NCI-H146 (cell line): ENCODE data around the gene ANGPT4.
"Not testable (repeated sequence)": the region's sequence is repeated elsewhere in the genome, so short reads cannot be mapped to it uniquely, and the experiment has no call there.

Experiments
- DNase-seq: peaks from one replicate; lab custom pipeline; 2025; lab: John Stamatoyannopoulos, UW

Gene ANGPT4

DNA sequence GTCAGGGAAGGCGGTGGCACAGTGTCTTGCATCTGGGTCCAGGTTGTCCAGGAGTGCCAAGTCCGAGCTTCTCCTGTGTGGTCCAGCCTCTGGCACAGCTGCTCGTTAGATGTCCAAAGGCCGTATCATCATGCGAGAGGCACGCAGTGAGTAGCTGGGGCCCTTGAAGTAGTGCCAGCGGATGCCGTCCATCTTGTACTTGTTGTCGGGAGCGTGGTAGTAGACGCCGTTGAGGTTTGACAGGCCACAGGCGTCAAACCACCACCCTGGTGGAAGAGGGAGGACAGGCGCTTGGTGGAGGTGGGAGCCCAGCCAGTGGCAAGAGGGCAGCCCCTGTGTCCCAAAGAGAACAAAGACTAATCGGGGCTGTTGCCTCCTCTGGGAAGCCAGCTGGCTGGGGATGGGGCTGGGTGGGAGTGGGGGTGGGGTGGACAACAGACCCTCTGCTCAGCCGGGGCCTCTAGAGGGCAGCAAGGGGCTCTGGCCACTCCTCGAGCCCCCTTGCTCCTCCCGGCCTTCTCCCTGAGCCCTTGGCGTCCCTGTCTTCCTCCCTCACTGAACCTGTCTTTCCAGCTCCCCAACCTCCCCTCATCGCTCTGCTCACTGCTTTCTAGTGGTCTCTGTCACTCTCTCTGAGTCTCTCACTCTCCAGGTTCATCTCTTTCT lies 43.1 kb downstream of the ANGPT4 start:
- DNase-seq = no peak

DNA sequence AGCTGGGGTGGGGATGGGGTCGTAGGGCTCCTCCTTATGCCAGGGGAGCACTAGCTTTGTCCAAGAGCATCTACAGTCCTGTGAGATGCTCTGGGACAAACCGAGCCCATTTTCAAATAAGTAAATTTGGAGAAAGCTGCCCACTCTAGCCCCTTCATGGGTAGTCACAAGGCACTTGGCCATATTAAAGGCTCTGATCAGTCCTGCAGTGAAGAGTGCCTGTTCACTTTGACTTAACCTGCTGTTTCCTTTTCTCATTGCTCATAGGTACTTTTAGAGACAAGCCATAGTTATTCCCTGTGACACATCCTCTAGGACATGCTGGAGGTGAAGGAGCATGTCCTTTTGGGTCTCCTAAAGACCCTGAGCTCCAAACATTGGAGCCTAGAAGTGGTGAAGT lies 44.2 kb downstream of the ANGPT4 start:
- no peak for DNase-seq

DNA sequence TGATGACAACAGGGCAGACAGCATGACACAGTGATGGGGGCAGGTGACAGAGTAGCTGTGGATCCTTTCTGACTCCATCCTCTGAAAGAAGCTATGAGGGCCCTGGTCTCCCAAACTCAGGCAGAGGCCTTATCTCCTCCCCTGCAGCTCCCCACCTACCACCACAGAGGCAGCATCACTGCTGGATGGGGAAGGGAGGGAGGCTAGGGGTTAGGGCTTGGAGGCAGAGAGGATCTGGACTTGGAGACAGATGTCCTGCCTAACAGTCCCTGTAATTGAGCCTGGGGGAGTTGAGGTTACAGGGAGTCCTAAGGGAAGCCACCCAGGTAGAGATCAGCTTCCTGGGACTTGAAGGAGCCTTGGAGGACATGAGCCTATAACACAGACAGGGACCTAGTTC lies 44.7 kb downstream of the ANGPT4 start:
- no peak for DNase-seq

DNA sequence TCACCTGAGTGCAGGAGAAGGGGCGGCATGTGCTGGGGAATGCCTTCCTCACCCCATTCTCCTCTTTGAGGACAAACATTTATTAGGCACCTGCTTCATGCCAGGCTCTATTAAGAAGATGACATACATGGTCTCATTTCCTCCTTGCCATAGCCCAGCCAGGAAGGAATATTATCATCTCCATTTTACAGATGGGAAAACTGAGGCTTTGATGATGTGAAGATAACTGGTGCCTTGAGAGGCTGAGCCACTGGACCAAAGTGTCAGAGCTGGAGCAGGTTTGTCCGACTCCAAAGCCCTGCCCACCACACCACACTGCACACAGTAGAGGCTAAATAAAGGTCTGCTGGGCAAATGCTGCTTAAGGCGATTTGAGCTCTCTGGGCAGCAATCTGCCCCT lies 45.4 kb downstream of the ANGPT4 start:
- no peak for DNase-seq

DNA sequence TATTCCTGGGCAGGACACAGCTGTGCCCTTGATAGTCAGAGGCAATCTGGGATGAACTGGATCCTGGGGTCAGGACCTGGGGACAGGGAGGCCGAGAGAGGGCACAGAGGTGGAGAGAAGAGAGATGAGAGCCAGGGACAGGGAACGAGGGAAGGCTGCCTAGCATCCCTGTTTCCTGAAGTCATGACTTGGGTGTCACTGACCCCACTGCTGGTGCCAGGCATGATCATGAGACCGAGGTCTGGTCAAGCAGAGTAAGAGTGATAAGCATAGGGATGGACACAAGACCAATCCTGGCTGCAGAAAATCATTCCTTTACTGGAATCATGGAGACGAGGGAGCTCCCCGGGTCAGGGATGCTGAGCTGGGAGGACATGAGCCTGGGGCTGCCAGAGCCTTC lies 46.5 kb downstream of the ANGPT4 start:
- DNase-seq = no peak

DNA sequence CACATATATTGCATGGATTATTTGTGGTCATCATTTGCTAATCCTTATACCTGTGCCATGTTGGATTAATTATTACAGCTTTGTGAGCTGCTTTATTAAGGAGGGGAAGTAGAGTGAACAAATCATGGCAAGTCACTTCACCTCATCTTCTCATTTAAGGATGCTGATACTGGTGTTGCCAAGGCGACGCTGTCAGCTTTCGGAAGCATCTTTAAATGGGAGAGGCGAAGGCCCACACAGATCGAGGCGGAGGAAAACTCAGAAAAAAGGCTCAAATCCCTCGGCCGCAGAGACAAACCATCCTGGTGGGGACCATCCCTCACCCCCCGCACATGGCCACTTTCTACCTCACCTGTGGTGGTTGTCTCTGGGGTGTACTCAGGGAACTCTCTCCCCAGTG lies 47.9 kb downstream of the ANGPT4 start:
- no peak for DNase-seq

DNA sequence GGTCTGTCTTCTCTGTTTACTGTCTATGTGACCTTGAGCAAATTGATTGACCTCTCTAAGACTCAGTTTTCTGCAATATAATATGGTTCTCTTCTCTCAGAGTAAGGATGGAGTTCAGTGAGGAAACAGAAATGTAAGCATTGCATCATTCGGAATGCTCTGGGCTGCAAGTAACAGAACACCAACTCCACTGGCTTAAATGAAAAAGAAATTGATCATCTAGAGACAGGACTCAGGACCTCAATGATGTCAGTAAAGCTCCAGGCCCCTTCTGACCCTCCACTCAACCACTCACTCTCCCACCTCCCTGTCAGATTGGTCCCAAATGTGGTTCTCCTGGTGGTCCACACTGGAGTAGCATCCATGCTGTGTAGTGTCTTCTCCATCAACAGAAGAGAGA lies 50.7 kb downstream of the ANGPT4 start:
- DNase-seq = no peak

DNA sequence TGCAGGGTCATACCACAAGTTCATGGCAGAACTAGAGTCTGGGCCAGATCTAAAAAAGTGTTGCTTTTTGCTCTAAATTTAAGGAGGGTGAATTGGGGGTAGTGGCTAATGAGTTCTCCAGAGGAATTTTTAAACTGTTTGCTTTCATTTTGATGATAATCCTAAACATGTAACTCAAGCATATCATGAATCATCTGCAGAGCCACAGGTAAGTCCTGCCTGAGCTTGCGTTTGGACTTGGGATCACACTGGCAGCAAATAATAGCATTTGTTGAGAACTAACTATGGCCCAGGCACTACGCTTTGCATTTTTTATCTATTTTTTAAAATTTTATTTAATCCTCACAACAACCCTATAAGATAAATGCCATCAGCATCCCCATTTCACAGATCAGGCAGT lies 55.2 kb downstream of the ANGPT4 start:
- no peak for DNase-seq

DNA sequence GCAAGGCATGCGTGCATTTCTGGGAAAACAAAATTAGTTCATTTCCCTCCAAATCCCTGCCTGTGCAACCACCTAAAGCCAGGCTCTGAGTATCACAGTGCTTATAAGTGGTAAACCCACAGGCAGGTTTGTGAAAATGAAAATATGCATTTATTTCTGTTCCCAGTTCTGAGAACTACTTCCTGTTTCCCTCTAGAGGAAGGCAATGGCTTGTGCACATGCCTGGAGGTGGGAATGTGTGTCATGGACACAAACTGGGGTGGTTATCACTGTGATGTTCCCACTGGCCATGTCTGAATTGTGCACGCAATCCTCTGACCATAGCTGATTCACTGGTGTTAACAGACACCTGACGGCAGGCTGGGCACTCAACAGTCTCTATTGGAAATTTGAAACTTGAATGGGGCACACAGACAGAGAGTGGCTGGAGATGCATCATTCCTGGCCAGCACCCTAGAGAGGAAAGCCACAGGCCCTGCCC lies 56.3 kb downstream of the ANGPT4 start:
- DNase-seq = no peak

DNA sequence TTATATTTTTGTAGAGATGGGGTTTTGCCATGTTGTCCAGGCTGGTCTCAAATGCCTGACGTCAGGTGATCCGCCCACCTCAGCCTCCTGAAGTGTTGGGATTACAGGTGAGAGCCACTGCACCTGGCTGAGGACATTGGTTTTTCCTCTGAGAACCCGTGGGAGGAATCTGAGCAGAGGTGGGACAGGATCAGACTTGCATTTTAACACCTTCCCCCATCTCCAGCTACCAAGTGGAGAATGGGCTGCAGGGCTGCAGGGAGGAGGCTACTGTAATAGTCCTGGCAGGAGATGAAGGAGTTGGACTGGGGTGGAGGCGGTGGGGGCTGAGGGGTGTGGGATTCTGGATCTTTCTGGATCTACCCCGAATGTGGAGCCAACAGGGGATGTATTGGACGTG lies 58.1 kb downstream of the ANGPT4 start:
- no peak for DNase-seq

DNA sequence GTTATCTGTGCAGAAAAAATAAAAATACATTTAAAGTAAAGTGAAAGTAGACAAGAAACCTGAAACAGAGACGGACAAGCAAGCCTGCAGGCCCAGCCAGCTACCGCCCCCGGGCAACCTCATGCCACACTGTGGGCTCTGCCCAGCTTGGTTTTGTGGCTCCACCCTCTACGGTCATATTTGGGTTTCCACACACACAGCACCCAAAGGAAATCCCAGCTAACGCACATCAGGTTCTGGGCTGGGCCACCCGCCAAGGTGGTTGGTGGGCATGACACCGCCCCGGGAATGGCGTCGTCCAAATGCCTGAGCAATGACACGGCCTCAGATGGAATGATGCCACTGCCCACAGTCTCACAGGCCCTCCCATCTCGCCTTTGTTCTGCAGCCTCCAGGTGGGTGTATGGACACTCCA lies 59.8 kb downstream of the ANGPT4 start:
- no peak for DNase-seq

DNA sequence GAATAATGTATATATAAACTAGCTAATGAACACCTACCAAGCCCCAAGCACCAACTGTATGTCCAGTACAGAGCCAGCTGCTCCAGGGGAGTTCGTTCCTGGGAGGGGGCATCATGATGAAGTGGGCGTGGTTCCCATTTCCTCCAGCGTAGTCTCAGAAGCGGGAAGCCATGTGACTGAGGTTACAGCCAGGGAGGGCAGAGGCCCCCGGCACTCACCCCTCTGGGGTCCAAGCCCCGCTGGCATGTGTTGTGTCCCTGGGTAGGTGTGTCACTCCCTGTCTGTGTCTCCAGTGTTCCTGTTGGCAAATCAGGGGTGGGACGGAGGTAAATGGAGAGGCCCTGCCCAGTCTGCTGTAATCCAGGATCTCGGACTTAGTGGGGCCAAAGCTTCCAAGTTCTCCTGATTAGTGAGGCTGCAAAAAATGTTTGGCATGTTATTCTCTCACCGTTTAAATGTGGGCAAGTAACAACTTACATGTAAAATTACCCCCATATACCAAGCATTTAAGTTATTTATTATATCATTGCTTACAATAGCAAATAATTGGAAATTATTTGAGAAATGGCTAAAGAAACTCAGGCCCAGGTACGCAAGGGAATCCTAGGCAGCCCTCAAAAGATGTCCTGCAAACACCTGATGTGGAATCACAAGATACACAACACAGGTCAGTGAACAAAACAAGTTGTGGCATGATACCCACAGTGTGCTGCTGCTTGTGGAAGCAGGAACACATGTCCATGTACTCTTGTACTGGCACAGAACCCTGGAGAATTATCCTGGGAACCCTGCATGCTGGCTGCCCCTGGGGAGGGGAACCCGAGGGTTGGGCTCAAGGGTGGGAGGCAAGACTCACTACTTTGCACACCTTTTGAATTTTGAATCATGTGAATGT lies 60.4 kb downstream of the ANGPT4 start:
- no peak for DNase-seq

DNA sequence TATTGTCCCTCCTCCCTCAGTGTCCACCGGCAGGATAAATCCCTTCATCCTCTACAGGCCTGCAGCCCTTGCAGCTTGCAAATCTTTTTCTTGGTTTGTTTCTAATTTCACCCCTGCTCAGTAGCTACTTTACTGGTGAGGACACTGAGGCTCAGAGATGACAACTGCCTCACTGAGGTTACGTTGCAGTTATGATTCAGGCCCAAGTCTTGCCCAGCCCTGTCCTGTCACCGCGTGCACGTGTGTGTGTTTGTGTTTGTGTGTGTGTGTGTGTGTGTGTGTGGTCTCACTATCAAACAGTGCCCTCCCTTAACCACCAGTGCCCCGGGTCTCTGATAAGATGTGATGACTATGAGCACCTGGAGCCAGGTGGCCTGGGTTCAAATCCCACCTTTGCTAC lies 61.5 kb downstream of the ANGPT4 start:
- no peak for DNase-seq

DNA sequence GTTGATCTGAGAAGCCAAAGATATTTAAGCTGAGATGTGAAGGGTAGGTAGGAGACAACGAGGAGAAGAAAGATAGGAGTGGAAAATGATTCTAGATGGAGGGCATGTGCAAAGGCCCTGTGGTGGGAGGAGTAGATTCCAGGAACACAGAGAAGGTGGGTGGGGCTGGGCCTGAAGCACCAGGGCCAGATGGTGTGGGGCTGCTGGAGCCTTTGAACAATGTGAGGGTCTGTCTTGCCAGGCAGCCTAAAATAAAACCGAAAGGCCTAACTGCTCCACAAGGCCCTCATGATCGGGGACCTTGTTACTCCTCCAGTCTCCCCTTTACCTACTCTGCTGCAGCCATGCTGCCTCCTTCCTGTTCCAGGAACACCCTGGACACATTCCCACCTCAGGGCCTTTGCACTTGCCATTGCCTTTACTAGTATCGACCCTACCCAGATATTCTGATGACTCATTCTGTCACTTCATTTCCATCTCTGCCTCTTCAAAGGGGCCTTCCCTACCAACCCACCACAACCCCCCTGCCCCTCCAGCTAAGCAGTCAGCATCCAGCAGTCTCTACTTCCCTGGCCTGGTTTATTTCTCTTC lies 62.6 kb downstream of the ANGPT4 start:
- no peak for DNase-seq

DNA sequence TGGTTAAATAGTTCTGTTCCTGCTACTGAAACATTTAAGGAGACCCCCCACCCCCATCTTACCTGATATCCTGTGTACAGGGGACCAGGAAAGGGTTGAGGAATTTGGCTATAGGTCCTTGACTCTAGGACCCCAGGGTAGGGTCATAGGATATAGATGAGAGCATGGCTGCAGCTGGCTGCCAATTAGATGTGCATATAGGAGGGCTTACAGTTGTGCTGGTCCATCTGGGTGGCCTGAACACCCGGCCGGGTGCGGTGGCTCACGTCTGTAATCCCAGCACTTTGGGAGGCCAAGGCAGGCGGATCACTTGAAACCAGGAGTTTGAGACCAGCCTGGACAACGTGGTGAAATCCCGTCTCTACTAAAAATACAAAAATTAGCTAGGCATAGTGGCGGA lies 67.4 kb downstream of the ANGPT4 start:
- not testable (repeated sequence) for DNase-seq

DNA sequence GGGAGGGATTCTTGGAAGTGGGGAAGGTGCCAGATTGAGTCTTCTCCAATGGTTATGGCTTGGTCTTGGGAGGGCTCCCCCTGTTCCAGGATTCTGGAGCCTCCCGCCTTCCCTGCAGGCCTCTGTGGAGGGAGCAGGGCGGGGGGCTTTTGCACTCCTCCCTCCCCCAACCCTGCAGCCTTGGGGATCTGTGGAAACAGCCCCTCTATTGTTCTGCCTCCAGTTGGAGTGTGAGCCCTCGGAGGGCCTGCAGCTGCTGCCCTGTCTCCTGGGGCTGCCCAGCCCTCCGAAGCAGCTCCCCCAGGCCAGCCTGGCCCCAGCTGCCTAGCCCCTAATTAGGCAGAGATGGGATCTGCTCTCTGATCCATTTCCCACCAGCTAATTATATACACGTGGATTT lies 67.9 kb downstream of the ANGPT4 start:
- no peak for DNase-seq

DNA sequence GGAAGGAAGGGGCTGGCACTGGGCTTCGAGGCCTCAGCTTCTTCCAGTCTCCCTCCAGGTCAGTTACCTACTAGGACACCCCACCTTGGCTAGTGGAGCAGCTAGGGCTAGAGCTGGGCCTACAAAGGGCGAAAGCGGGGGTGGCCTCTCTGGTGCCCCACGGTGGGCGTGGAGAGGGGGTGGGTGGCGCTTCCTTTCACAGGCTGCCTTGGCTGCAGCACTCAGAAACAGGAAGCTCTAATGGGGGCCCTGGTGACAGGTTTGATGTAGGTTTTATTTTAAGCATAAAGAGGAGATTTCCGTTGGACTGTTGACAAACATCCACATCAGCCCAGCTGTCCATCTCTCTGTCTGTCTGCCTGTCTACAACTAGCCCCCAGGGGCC lies 69.2 kb downstream of the ANGPT4 start:
- DNase-seq = no peak

DNA sequence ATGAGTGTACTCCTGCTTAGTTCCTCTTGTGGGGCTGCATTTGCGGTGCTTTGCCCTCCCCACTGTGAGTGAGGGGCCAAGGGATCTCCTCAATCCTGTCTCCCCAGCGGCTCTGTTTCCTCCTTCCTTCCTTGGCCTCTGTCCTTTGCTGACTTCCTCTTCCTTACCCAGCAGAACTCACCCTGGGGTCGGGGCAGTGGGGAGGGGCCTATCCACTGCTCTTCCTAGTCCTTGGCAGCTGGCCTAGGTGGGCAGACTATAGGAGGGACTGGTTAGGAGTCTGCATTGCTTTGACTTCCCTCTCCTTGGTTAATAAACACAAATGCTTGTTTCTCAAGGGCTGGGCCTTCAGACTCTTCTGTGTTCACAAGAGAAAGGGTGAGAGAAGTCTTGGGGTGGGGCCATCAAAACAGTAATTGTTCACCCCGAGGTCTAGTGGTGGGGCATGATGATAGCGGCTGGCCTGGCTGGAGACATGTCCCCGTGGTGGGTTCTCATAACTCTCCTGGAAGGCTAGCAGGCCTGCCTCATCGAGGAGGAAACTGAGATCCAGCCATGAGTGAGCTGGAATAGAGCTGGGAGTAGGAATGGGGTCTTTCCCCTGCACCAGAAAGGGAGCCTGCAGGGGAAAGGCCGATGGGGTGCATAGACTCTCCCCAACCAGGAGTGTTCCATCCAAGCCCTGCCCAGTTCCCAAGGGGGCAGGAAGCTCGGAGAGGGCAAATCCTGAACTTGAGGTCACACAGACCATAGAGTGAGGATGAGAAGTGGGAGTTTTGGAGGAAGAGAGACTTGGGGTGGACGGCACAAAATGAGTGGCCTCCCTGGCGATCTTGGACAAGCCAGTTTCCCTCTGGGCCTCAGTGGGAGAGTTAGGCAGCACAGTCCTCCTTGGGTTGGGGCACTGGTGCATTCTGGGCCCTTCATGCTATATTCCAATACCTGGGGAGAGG lies 69.9 kb downstream of the ANGPT4 start:
- DNase-seq = no peak

DNA sequence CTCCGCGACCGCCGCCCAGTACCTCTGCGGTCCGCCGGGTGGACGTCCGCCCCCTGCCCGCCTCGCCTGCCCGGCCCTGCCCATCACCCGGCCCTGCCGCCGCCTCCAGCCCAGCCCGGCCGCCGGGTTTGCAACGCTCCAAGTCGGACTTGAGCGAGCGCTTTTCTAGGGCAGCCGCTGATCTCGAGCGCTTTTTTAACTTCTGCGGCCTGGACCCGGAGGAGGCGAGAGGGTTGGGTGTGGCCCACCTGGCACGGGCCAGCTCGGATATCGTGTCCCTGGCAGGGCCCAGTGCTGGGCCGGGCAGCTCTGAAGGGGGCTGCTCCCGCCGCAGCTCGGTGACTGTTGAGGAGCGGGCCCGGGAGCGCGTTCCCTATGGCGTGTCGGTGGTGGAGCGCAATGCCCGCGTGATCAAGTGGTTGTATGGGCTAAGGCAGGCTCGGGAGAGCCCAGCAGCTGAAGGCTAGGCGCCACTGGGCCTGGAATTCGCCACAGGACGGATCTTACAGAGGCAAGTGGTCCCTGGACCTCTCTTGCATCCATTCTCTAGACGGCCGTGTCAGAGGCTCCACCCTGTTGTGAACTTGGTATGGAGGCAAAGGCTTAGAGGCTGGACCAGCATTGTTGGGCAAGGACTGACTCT lies 70.8 kb downstream of the ANGPT4 start:
- DNase-seq = no peak

DNA sequence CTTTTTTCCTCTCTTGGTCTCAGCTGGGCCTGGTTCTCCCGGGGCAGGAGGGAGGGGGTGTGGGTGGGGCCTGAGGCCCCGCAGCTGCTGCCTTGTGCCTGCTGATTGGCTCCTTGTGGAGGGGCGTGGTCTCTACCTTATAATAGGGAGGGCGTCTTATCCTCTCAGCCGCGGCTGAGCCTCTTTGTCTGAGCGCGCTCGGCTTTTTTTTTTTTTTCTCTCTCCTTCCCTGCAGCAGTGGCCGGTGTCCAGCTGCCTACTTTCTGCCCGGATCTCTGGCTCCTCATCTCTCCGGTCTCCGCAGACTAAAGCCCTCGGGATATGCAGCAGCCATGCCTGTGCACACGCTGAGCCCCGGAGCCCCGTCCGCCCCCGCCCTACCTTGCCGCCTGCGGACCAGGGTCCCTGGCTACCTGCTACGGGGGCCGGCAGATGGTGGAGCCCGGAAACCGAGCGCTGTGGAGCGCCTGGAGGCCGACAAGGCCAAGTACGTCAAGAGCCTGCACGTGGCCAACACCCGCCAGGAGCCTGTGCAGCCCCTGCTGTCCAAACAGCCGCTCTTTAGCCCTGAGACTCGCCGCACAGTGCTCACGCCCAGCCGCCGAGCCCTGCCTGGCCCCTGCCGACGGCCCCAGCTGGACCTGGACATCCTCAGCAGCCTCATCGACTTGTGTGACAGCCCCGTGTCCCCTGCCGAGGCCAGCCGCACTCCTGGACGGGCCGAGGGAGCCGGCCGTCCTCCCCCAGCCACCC lies 71.5 kb downstream of the ANGPT4 start:
- peak; percentile 99 for DNase-seq

DNA sequence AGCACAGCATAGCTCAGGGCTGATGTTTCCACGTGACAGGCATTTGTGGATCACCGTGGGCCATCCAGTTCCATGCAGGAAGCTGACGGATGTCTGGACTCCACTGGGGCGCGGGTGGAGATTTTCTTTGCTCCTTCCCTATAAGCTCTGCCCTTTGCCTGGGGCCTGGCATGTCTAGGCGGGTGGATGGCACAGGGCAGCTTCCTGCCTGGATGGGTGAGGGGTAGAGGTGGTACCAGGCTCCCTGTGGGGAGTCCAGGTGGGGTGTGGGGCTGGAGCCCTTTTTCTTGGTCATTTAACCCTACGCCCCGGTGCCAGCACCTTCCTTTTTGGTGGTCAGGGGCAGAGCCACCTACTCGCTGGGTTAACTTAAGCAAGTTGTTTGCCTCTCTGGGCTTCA lies 72.2 kb downstream of the ANGPT4 start:
- DNase-seq = no peak
